ENCODE results near the gene CBR1. TPM values are rescaled to one million over a fixed set of nuclear protein-coding genes. Genes with fewer than 3 reads are reported as not detected.

Gene CBR1
- total and polyA plus RNA-seq, 2 of the 8 experiments (the other 6 are each of a cell fraction or from before 2014, with no cell fraction given) = 1.8 to 207 TPM

- TF ChIP-seq, protein P1, sequence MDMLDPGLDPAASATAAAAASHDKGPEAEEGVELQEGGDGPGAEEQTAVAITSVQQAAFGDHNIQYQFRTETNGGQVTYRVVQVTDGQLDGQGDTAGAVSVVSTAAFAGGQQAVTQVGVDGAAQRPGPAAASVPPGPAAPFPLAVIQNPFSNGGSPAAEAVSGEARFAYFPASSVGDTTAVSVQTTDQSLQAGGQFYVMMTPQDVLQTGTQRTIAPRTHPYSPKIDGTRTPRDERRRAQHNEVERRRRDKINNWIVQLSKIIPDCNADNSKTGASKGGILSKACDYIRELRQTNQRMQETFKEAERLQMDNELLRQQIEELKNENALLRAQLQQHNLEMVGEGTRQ (IDR thresholded peaks at IDR 0.05; ENCODE audit: low read length) = no peak
- TF ChIP-seq JUN (IDR thresholded peaks at IDR 0.05; ENCODE audit: low read depth, low read length) = no peak
These were observed 20.1 kb downstream of the CBR1 start (continued) for GRCh38 chr21:36089946-36090345.

Measured in H1 (cell line).